GM23338 (cell line): Measurements from ENCODE around the gene MRPL52. TPM values are rescaled to one million over a fixed set of nuclear protein-coding genes. Genes with fewer than 3 reads are reported as not detected.
A peak's percentile ranks its signal among the peaks of the same experiment; 100 is the strongest.

Experiments
- ATAC-seq: fragments of 200-7000 bp; cut with Tn5 transposase; 3 replicates; pipeline ENCODE4 v1.9.1; 2020
- DNase-seq: peaks from one replicate; pipeline ENCODE4 v3.0.0-alpha.2; 2015; ENCODE audit warnings: low spot score
- H2AFZ ChIP-seq: fragments of 200-600 bp; sonication (generic); 2 replicates; pipeline ENCODE4 v1.8.0; 2016; ENCODE audit warnings: antibody characterized with exemption, mild to moderate bottlenecking, moderate library complexity
- H3F3A ChIP-seq: fragments of 200-600 bp; sonication (generic); replicated peaks from 2 replicates; pipeline ENCODE4 v1.8.0; 2017; ENCODE audit warnings: antibody characterized with exemption, mixed run types, low read depth
- H3K27ac ChIP-seq: fragments of 200-600 bp; sonication (generic); 2 replicates; pipeline ENCODE4 v1.6.1; 2016; ENCODE audit warnings: low read depth
- H3K27me3 ChIP-seq: fragments of 200-600 bp; sonication (generic); 2 replicates; pipeline ENCODE4 v1.8.0; 2016; ENCODE audit warnings: mild to moderate bottlenecking, mixed run types, moderate library complexity; ENCODE audit not compliant: insufficient read depth
- H3K36me3 ChIP-seq: fragments of 200-600 bp; sonication (generic); 2 replicates; pipeline ENCODE4 v1.8.0; 2016; ENCODE audit warnings: mild to moderate bottlenecking; ENCODE audit not compliant: insufficient read depth
- H3K4me1 ChIP-seq: fragments of 200-600 bp; sonication (generic); 2 replicates; pipeline ENCODE4 v1.8.0; 2016; ENCODE audit warnings: mild to moderate bottlenecking, moderate library complexity; ENCODE audit not compliant: insufficient read depth
- H3K4me2 ChIP-seq: fragments of 200-600 bp; sonication (generic); 2 replicates; pipeline ENCODE4 v1.7.1; 2017; ENCODE audit warnings: mixed run types
- H3K4me3 ChIP-seq: fragments of 200-600 bp; sonication (generic); 2 replicates; pipeline ENCODE4 v1.6.1; 2016; ENCODE audit warnings: mixed run types
- H3K79me2 ChIP-seq: fragments of 200-600 bp; sonication (generic); replicated peaks from 2 replicates; pipeline ENCODE4 v1.8.0; 2017; ENCODE audit warnings: mild to moderate bottlenecking; ENCODE audit not compliant: insufficient read depth
- H3K9me2 ChIP-seq: fragments of 200-600 bp; sonication (generic); 2 replicates; pipeline ENCODE4 v1.8.0; 2017; ENCODE audit not compliant: insufficient read depth
- H4K20me1 ChIP-seq: fragments of 200-600 bp; sonication (generic); replicated peaks from 2 replicates; pipeline ENCODE4 v1.8.0; 2017; ENCODE audit warnings: mild to moderate bottlenecking; ENCODE audit not compliant: insufficient read depth
- H3K27ac Mint-ChIP-seq: 2 replicates; pipeline ENCODE4 v1.8.0; 2020; ENCODE audit warnings: inconsistent platforms, mild to moderate bottlenecking, moderate library complexity, mixed read lengths
- H3K27me3 Mint-ChIP-seq: 3 replicates; pipeline ENCODE4 v1.8.0; 2022; ENCODE audit warnings: low read depth, mild to moderate bottlenecking, moderate library complexity, mixed read lengths, inconsistent platforms; ENCODE audit not compliant: insufficient read depth, poor library complexity
- H3K36me3 Mint-ChIP-seq: 3 replicates; pipeline ENCODE4 v1.8.0; 2021; ENCODE audit warnings: low read depth, mild to moderate bottlenecking, inconsistent platforms, moderate library complexity, mixed read lengths
- H3K4me1 Mint-ChIP-seq: 3 replicates; pipeline ENCODE4 v1.8.0; 2020; ENCODE audit warnings: mild to moderate bottlenecking, inconsistent platforms, mixed read lengths
- H3K4me3 Mint-ChIP-seq: 3 replicates; pipeline ENCODE4 v1.8.0; 2021; ENCODE audit warnings: moderate library complexity, mild to moderate bottlenecking, inconsistent platforms, mixed read lengths
- H3K9me3 Mint-ChIP-seq: 3 replicates; pipeline ENCODE4 v1.8.0; 2020; ENCODE audit warnings: moderate library complexity, mild to moderate bottlenecking, inconsistent platforms, mixed read lengths
- CREB1 ChIP-seq: fragments of 250-450 bp; sonication (Bioruptor Pico); IDR thresholded peaks from 2 replicates; pipeline ENCODE4 v1.5.0; 2020; ENCODE audit warnings: low read depth, mild to moderate bottlenecking, moderate library complexity
- EZH2 ChIP-seq: fragments of 200-600 bp; sonication (generic); IDR thresholded peaks from one replicate; pipeline ENCODE4 v1.8.0; 2017; ENCODE audit warnings: antibody characterized with exemption, mild to moderate bottlenecking, low read depth; ENCODE audit not compliant: unreplicated experiment
- JUNB ChIP-seq: IDR thresholded peaks from one replicate; pipeline ENCODE4 v1.6.1; 2016; ENCODE audit warnings: antibody characterized with exemption; ENCODE audit not compliant: unreplicated experiment
- NANOG ChIP-seq: IDR thresholded peaks from 2 replicates; pipeline ENCODE4 v1.6.1; 2016; ENCODE audit warnings: antibody characterized with exemption, borderline replicate concordance
- POLR2AphosphoS5 ChIP-seq: IDR thresholded peaks from 2 replicates; pipeline ENCODE4 v1.6.1; 2016; ENCODE audit warnings: antibody characterized with exemption, low read depth
- STAT1 ChIP-seq: IDR thresholded peaks from one replicate; pipeline ENCODE4 v1.6.1; 2016; ENCODE audit warnings: antibody characterized with exemption; ENCODE audit not compliant: unreplicated experiment
- ZNF114 ChIP-seq: fragments of 250-450 bp; sonication (Bioruptor Pico); IDR thresholded peaks from 2 replicates; pipeline ENCODE4 v1.5.0; 2020; ENCODE audit warnings: mild to moderate bottlenecking, moderate library complexity
- ZNF331 ChIP-seq: fragments of 250-450 bp; sonication (Bioruptor Pico); IDR thresholded peaks from 2 replicates; pipeline ENCODE4 v1.5.0; 2020; ENCODE audit warnings: low read depth, mild to moderate bottlenecking, moderate library complexity
- polyA plus RNA-seq: library from polyadenylated mRNA; unstranded; fragments of >200 nt; fragmentation: Nextera tagmentation; extraction: Ambion mirVana; gene quantifications from 2 replicates; pipeline ENCODE4 v1.2.1, GENCODE V29; 2016
- total RNA-seq: library from RNA; depleted of rRNA; stranded (reverse); fragments of >200 nt; shearing (Covaris generic); gene quantifications from 2 replicates; pipeline ENCODE4 v1.2.3, GENCODE V29; 2014
- TF ChIP-seq, protein P1 (sequence below), 2 experiments: fragments of 200-600 bp in 1 of 2; sonication (generic) in 1 of 2; conservative IDR thresholded peaks; 2 replicates each; pipeline versions ENCODE4 v1.5.1 to v1.6.1; 2016 to 2017; ENCODE audit warnings: antibody characterized with exemption in 2 of 2, low read depth in 2 of 2, mild to moderate bottlenecking in 2 of 2, moderate library complexity in 1 of 2
- TF ChIP-seq, protein P2 (sequence below): IDR thresholded peaks from 2 replicates; pipeline ENCODE4 v1.6.1; 2016; ENCODE audit warnings: antibody characterized with exemption
- TF ChIP-seq, protein P3 (sequence below): IDR thresholded peaks from one replicate; pipeline ENCODE4 v1.6.1; 2018; ENCODE audit warnings: antibody characterized with exemption; ENCODE audit not compliant: unreplicated experiment

MRPL52 gene
- total and polyA plus RNA-seq, 2 experiments from 2014 or later: 131 to 617 TPM

DNA sequence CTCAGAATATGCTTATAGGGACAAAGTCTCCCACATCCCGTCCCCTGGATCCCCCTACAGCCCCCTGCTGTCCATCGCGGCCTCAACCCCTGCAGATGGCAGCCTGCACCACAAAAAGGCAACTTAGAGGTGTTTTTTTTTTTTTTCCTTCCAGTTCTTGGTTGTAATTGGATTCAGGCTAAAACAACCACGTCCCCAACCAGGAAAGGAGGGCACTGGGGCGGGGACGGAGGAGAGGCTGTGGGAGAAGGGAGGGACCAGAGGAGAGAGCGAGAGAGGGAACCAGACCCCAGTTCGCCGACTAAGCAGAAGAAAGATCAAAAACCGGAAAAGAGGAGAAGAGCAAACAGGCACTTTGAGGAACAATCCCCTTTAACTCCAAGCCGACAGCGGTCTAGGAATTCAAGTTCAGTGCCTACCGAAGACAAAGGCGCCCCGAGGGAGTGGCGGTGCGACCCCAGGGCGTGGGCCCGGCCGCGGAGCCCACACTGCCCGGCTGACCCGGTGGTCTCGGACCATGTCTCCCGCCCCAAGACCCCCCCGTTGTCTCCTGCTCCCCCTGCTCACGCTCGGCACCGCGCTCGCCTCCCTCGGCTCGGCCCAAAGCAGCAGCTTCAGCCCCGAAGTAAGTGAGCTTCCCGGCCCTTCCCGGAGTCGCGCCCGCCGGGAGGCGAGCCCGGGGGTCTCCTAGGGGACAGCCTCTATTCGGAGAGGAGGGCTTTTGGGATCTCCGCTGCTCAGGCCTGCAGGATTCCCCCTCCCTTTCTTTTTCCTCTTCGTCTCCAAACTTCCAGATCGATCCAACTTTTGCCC is 6.8 kb downstream of the MRPL52 start, which contains the start of gene MMP14:
Gene MMP14 (plus strand): TSS at position 285 of the 813 bp plus-strand sequence. CDS start 233 bp downstream, at position 518.
- ATAC-seq: peak; percentile 57
- Histone ChIP-seq H3K79me2 (peaks cover 27% of the 10 kb centered on the region), H2AFZ (peak within 1 kb of the TSS; percentile 93), H3F3A (peaks cover 25% of the 10 kb centered on the region), H3K27me3 (no peaks in the 10 kb centered on the region), H4K20me1 (no peaks in the 10 kb centered on the region), H3K9me2 (no peaks in the 10 kb centered on the region), H3K4me2 (peak within 1 kb of the TSS; percentile 97), H3K36me3 (peaks cover 34% of the 10 kb centered on the region), H3K27ac (peak within 1 kb of the TSS; percentile 88), H3K4me1 (peaks cover 23% of the 10 kb centered on the region), H3K4me3 (peak within 1 kb of the TSS; percentile 95)
- H3K27ac Mint-ChIP-seq: peak within 1 kb of the TSS; percentile 93
- TF ChIP-seq, protein P1, sequence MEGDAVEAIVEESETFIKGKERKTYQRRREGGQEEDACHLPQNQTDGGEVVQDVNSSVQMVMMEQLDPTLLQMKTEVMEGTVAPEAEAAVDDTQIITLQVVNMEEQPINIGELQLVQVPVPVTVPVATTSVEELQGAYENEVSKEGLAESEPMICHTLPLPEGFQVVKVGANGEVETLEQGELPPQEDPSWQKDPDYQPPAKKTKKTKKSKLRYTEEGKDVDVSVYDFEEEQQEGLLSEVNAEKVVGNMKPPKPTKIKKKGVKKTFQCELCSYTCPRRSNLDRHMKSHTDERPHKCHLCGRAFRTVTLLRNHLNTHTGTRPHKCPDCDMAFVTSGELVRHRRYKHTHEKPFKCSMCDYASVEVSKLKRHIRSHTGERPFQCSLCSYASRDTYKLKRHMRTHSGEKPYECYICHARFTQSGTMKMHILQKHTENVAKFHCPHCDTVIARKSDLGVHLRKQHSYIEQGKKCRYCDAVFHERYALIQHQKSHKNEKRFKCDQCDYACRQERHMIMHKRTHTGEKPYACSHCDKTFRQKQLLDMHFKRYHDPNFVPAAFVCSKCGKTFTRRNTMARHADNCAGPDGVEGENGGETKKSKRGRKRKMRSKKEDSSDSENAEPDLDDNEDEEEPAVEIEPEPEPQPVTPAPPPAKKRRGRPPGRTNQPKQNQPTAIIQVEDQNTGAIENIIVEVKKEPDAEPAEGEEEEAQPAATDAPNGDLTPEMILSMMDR (conservative IDR thresholded peaks at IDR 0.05; ENCODE audit: low read depth in 2 of 2): peak; percentile 33 to 51; a peak in 3 of 4 replicates
- TF ChIP-seq ZNF331 (CRISPR knock-in tag) (no peak), POLR2AphosphoS5 (peak; percentile 54)
- TF ChIP-seq, protein P2, sequence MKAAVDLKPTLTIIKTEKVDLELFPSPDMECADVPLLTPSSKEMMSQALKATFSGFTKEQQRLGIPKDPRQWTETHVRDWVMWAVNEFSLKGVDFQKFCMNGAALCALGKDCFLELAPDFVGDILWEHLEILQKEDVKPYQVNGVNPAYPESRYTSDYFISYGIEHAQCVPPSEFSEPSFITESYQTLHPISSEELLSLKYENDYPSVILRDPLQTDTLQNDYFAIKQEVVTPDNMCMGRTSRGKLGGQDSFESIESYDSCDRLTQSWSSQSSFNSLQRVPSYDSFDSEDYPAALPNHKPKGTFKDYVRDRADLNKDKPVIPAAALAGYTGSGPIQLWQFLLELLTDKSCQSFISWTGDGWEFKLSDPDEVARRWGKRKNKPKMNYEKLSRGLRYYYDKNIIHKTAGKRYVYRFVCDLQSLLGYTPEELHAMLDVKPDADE: no peak
- TF ChIP-seq, protein P3, sequence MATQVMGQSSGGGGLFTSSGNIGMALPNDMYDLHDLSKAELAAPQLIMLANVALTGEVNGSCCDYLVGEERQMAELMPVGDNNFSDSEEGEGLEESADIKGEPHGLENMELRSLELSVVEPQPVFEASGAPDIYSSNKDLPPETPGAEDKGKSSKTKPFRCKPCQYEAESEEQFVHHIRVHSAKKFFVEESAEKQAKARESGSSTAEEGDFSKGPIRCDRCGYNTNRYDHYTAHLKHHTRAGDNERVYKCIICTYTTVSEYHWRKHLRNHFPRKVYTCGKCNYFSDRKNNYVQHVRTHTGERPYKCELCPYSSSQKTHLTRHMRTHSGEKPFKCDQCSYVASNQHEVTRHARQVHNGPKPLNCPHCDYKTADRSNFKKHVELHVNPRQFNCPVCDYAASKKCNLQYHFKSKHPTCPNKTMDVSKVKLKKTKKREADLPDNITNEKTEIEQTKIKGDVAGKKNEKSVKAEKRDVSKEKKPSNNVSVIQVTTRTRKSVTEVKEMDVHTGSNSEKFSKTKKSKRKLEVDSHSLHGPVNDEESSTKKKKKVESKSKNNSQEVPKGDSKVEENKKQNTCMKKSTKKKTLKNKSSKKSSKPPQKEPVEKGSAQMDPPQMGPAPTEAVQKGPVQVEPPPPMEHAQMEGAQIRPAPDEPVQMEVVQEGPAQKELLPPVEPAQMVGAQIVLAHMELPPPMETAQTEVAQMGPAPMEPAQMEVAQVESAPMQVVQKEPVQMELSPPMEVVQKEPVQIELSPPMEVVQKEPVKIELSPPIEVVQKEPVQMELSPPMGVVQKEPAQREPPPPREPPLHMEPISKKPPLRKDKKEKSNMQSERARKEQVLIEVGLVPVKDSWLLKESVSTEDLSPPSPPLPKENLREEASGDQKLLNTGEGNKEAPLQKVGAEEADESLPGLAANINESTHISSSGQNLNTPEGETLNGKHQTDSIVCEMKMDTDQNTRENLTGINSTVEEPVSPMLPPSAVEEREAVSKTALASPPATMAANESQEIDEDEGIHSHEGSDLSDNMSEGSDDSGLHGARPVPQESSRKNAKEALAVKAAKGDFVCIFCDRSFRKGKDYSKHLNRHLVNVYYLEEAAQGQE: no peak
- peaks cover 18% of the 10 kb centered on the region for H3K27me3 Mint-ChIP-seq
- H3K4me1 Mint-ChIP-seq: peaks cover 35% of the 10 kb centered on the region
- H3K9me3 Mint-ChIP-seq: no peaks in the 10 kb centered on the region
- DNase-seq: peak; percentile 80
- peaks cover 35% of the 10 kb centered on the region for H3K36me3 Mint-ChIP-seq
- H3K4me3 Mint-ChIP-seq: peak within 1 kb of the TSS; percentile 94

DNA sequence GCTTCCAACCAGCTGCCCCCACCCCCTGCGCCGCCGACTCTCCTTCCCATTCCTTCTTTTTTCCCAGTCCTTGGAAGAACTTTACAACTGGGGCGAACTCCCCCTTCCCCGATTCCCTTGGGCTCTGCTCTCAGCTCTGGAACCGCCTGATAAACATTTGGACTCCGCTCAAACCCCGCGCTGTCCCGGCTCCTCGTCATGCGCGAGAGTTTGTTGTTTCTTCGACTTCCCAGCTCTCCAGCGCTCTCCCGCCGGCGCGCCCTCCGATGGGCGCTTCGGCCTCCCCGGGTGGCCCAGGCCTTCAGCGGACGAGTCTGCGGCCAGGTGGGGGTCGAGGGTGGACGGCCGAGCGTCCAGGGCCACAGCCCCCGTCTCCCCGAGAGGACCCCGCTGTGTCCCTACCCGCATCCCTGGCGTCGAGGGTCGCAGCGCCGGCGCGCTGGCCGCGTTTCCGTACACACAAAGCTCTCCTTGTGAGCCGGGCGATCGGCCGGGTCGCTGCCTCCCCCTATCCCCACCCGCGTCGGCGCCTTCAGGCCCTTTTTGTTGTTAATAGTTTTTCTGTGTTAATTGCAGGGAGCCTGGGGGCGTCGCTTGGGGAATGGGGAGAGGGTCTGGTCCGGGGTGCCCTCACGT is 7.5 kb downstream of the MRPL52 start:
- peaks cover 22% of the 10 kb centered on the region for H3F3A ChIP-seq
- H3K36me3 ChIP-seq: peaks cover 27% of the 10 kb centered on the region
- no peaks in the 10 kb centered on the region for H4K20me1 ChIP-seq
- DNase-seq: peak; percentile 73
- H3K4me2 ChIP-seq: peak overlapping the region; percentile 97
- H3K27ac ChIP-seq: peak overlapping the region; percentile 88
- peaks cover 26% of the 10 kb centered on the region for H3K79me2 ChIP-seq
- peak; percentile 44 for ATAC-seq
- no peaks in the 10 kb centered on the region for H3K27me3 ChIP-seq
- no peaks in the 10 kb centered on the region for H3K9me2 ChIP-seq
- peak overlapping the region; percentile 95 for H3K4me3 ChIP-seq
- Mint-ChIP-seq H3K27me3 (peaks cover 16% of the 10 kb centered on the region), H3K9me3 (no peaks in the 10 kb centered on the region), H3K36me3 (peaks cover 36% of the 10 kb centered on the region), H3K27ac (peak overlapping the region; percentile 93), H3K4me1 (peaks cover 34% of the 10 kb centered on the region), H3K4me3 (peak overlapping the region; percentile 94)
- peak overlapping the region; percentile 93 for H2AFZ ChIP-seq
- TF ChIP-seq JUNB (no peak), CREB1 (CRISPR knock-in tag) (no peak), NANOG (no peak), ZNF331 (CRISPR knock-in tag) (no peak), ZNF114 (no peak), STAT1 (no peak), POLR2AphosphoS5 (no peak), EZH2 (no peak)
- TF ChIP-seq, protein P3: no peak
- H3K4me1 ChIP-seq: peaks cover 23% of the 10 kb centered on the region
